ENCODE data around the gene TGFB1. TPM values are rescaled to one million over a fixed set of nuclear protein-coding genes. Genes with fewer than 3 reads are reported as not detected.

The TGFB1 gene
- total and polyA plus RNA-seq, 2 of the 13 experiments (the other 11 are each of a cell fraction or from before 2014, with no cell fraction given): 4.1 to 5.4 TPM

DNA sequence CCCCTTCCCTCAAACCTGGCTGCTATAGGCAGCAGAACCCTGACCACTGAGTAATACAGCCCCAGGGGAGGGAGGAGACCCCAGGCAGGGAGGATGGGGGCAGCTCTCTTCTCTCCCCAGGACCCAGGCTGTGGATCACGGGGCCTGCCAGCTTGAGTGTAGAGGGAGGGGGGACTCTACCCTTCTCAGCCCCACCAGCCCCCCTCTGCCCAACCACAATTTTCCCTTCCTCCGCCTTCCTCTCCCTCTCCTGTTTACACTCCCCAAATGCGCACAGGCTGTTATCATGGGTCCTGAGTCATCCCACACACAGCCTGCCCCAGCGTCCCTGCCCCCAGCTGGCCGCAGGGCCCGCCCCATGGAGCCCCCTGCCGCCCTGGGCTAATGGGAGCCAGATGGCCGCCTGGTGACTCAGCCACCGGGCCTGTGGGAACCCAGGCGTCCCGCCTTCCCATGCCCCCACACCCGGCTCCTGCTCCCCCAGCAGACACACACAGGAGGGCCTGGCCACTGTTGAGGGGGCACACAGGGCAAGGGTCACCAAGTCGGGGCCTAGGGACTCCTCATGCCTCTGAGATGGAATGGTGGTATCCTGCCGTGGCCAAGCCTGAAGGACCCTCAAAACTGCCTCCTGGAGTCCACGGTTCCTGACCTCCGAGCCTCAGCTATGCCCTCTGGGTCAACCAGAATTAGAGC lies 30.1 kb downstream of the TGFB1 start:
- Histone ChIP-seq H3K4me1 (ENCODE audit: insufficient read depth, low read length) (peaks cover 78% of the 10 kb centered on the region), H3K9ac (ENCODE audit: insufficient read depth, low read depth, low read length) (peak overlapping the region; percentile 72), H3K4me3 (replicated peaks in 1 of 3; ENCODE audit: insufficient read depth in 1 of 3, low read depth in 2 of 3, low read length in 3 of 3) (peak overlapping the region in 2 of 3 experiments; percentile 15 to 69; a peak in 2 of 6 replicates), H3K9me3 (ENCODE audit: low read length) (no peaks in the 10 kb centered on the region), H3K27me3 (ENCODE audit: control insufficient read depth in 1 of 2, insufficient read depth in 2 of 2, low read length in 2 of 2) (no peaks in the 10 kb centered on the region), H3K4me2 (ENCODE audit: low read depth, low read length) (peak overlapping the region; percentile 77), H3K27ac (ENCODE audit: extremely low read length, insufficient read depth, low read length) (peak overlapping the region; percentile 74), H2AFZ (ENCODE audit: low read length) (no peak overlapping the region), H4K20me1 (ENCODE audit: insufficient read depth, low read length) (no peaks in the 10 kb centered on the region), H3K36me3 (replicated peaks in 1 of 2; ENCODE audit: control insufficient read depth in 1 of 2, insufficient read depth in 2 of 2, low read length in 2 of 2) (peaks cover 9 to 23% of the 10 kb centered on the region in 2 experiments; a peak in 4 of 5 replicates), H3K79me2 (ENCODE audit: insufficient read depth, low read length) (peaks cover 2% of the 10 kb centered on the region)
- peak; percentile 58 for ATAC-seq
- WGBS (ENCODE audit: low lambda C conversion rate): 6% methylated on average over 12 of the region's 16 CpGs
- no TSS peak for BruUV-seq (replicated peaks)
- in situ Hi-C loops (cut with HindIII; ENCODE audit: extremely low pct_ligation_motif_present, low pct_unique_long_range_greater_than_20kb): no loop called here
- DNase-seq (ENCODE audit: low spot score): peak; percentile 87
- peak; percentile 4 for FAIRE-seq
- CTCF ChIA-PET (ENCODE audit: low intra/inter-chr PET ratio, low total read pairs): no interaction called here
- intact Hi-C loops (cut with micrococcal nuclease; ENCODE audit: unreplicated experiment): loop anchor here (2.0 kb wide), 1 partner anchor 29 kb away; the partner anchor contains the start of gene TGFB1
- POLR2A ChIA-PET: interaction anchor here (0.6 to 6.2 kb wide), 10 partner anchors 14 to 116 kb away, joined by 3 to 73 read pairs (median 7); partner anchors contain the start of genes B3GNT8, B9D2, CCDC97 and HNRNPUL1
- TF ChIP-seq ETV5 (CRISPR knock-in tag; IDR thresholded peaks at IDR 0.05; ENCODE audit: borderline replicate concordance) (0 out of 2 replicates have a peak, but pooled peaks have one; percentile 55), HDAC2 (CRISPR knock-in tag; IDR thresholded peaks at IDR 0.05) (no peak), YEATS4 (CRISPR knock-in tag; IDR thresholded peaks at IDR 0.05; ENCODE audit: borderline replicate concordance) (no peak), IKZF4 (CRISPR knock-in tag; IDR thresholded peaks at IDR 0.05; ENCODE audit: borderline replicate concordance, low read depth, not compliant biosample characterization) (no peak), ZNF567 (CRISPR knock-in tag; IDR thresholded peaks at IDR 0.05; ENCODE audit: borderline replicate concordance) (no peak; the same call in 1 of the 2 replicates), ZFP82 (CRISPR knock-in tag; IDR thresholded peaks at IDR 0.05; ENCODE audit: borderline replicate concordance) (no peak), MEIS2 (CRISPR knock-in tag; IDR thresholded peaks at IDR 0.05) (no peak)
- TF ChIP-seq, protein P1, sequence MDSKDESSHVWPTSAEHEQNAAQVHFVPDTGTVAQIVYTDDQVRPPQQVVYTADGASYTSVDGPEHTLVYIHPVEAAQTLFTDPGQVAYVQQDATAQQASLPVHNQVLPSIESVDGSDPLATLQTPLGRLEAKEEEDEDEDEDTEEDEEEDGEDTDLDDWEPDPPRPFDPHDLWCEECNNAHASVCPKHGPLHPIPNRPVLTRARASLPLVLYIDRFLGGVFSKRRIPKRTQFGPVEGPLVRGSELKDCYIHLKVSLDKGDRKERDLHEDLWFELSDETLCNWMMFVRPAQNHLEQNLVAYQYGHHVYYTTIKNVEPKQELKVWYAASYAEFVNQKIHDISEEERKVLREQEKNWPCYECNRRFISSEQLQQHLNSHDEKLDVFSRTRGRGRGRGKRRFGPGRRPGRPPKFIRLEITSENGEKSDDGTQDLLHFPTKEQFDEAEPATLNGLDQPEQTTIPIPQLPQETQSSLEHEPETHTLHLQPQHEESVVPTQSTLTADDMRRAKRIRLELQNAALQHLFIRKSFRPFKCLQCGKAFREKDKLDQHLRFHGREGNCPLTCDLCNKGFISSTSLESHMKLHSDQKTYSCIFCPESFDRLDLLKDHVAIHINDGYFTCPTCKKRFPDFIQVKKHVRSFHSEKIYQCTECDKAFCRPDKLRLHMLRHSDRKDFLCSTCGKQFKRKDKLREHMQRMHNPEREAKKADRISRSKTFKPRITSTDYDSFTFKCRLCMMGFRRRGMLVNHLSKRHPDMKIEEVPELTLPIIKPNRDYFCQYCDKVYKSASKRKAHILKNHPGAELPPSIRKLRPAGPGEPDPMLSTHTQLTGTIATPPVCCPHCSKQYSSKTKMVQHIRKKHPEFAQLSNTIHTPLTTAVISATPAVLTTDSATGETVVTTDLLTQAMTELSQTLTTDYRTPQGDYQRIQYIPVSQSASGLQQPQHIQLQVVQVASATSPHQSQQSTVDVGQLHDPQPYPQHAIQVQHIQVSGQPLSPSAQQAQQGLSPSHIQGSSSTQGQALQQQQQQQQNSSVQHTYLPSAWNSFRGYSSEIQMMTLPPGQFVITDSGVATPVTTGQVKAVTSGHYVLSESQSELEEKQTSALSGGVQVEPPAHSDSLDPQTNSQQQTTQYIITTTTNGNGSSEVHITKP (CRISPR knock-in tag; IDR thresholded peaks at IDR 0.05; ENCODE audit: low read depth): no peak
- TF ChIP-seq, protein P2, sequence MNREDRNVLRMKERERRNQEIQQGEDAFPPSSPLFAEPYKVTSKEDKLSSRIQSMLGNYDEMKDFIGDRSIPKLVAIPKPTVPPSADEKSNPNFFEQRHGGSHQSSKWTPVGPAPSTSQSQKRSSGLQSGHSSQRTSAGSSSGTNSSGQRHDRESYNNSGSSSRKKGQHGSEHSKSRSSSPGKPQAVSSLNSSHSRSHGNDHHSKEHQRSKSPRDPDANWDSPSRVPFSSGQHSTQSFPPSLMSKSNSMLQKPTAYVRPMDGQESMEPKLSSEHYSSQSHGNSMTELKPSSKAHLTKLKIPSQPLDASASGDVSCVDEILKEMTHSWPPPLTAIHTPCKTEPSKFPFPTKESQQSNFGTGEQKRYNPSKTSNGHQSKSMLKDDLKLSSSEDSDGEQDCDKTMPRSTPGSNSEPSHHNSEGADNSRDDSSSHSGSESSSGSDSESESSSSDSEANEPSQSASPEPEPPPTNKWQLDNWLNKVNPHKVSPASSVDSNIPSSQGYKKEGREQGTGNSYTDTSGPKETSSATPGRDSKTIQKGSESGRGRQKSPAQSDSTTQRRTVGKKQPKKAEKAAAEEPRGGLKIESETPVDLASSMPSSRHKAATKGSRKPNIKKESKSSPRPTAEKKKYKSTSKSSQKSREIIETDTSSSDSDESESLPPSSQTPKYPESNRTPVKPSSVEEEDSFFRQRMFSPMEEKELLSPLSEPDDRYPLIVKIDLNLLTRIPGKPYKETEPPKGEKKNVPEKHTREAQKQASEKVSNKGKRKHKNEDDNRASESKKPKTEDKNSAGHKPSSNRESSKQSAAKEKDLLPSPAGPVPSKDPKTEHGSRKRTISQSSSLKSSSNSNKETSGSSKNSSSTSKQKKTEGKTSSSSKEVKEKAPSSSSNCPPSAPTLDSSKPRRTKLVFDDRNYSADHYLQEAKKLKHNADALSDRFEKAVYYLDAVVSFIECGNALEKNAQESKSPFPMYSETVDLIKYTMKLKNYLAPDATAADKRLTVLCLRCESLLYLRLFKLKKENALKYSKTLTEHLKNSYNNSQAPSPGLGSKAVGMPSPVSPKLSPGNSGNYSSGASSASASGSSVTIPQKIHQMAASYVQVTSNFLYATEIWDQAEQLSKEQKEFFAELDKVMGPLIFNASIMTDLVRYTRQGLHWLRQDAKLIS (CRISPR knock-in tag; IDR thresholded peaks at IDR 0.05): no peak
- TF ChIP-seq, protein P3, sequence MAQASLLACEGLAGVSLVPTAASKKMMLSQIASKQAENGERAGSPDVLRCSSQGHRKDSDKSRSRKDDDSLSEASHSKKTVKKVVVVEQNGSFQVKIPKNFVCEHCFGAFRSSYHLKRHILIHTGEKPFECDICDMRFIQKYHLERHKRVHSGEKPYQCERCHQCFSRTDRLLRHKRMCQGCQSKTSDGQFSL (CRISPR knock-in tag; IDR thresholded peaks at IDR 0.05): no peak
- TF ChIP-seq, protein P4, sequence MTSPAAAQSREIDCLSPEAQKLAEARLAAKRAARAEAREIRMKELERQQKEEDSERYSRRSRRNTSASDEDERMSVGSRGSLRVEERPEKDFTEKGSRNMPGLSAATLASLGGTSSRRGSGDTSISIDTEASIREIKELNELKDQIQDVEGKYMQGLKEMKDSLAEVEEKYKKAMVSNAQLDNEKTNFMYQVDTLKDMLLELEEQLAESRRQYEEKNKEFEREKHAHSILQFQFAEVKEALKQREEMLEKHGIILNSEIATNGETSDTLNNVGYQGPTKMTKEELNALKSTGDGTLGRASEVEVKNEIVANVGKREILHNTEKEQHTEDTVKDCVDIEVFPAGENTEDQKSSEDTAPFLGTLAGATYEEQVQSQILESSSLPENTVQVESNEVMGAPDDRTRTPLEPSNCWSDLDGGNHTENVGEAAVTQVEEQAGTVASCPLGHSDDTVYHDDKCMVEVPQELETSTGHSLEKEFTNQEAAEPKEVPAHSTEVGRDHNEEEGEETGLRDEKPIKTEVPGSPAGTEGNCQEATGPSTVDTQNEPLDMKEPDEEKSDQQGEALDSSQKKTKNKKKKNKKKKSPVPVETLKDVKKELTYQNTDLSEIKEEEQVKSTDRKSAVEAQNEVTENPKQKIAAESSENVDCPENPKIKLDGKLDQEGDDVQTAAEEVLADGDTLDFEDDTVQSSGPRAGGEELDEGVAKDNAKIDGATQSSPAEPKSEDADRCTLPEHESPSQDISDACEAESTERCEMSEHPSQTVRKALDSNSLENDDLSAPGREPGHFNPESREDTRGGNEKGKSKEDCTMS (CRISPR knock-in tag; conservative IDR thresholded peaks at IDR 0.05): no peak

All from HepG2 (cell line).